Endothelial cell of umbilical vein (primary cell): ENCODE results near the gene PDE8B.

Experiments
- MAX ChIP-seq: IDR thresholded peaks from 2 replicates; pipeline ENCODE4 v1.6.1; 2011; ENCODE audit not compliant: insufficient read depth, insufficient read length
- POLR2A ChIP-seq: IDR thresholded peaks from 2 replicates; pipeline ENCODE4 v1.6.1; 2012; ENCODE audit warnings: low read depth, mild to moderate bottlenecking, control low read depth, low read length
- POLR2AphosphoS5 ChIP-seq: IDR thresholded peaks from 2 replicates; pipeline ENCODE4 v1.6.1; 2012; ENCODE audit warnings: low read depth, mild to moderate bottlenecking, control low read depth, low read length, moderate library complexity; ENCODE audit not compliant: insufficient read depth

- TF ChIP-seq POLR2A (no peak), MAX (no peak), POLR2AphosphoS5 (no peak)
These were observed 227.6 kb downstream of the PDE8B start for GRCh38 chr5:77438071-77438470.
